Keratinocyte (primary cell): ENCODE data around the gene TMEM243.

Experiments used
- CTCF ChIP-seq, 3 experiments: IDR thresholded peaks in 1 of 3; conservative IDR thresholded peaks in 1 of 3; optimal IDR thresholded peaks in 1 of 3; 2 replicates in 2 of 3; 3 replicates in 1 of 3; pipeline versions ENCODE3 to v1.5.1; 2011; ENCODE audit warnings: low read length in 3 of 3, mild to moderate bottlenecking in 3 of 3, moderate library complexity in 2 of 3, control low read depth in 1 of 3, inconsistent platforms in 1 of 3; ENCODE audit not compliant: insufficient read depth in 2 of 3; ENCODE audit errors: extremely low read depth in 1 of 3
- EZH2 ChIP-seq: IDR thresholded peaks from one replicate; pipeline ENCODE4 v1.6.1; 2012; ENCODE audit warnings: inconsistent platforms, mild to moderate bottlenecking, low read length, moderate library complexity

GRCh38 chr7:87213811-87214210 is 5.7 kb downstream of the TMEM243 start:
- TF ChIP-seq CTCF (optimal IDR thresholded peaks at IDR 0.05 in 1 of 3, IDR thresholded peaks at IDR 0.05 in 1 of 3, conservative IDR thresholded peaks at IDR 0.05 in 1 of 3; ENCODE audit: extremely low read depth in 1 of 3, insufficient read depth in 2 of 3, low read length in 3 of 3) (no peak), EZH2 (no peak)
